ENCODE measurements around the gene SLFN5. TPM values are rescaled to one million over a fixed set of nuclear protein-coding genes. Genes with fewer than 3 reads are reported as not detected.

The SLFN5 gene
- total and polyA plus RNA-seq, 10 donors = 3.2 to 110 (median 71.0) TPM

- no peak for DNase-seq
- Histone ChIP-seq H3K27ac (no peak overlapping the region), H3K36me3 (no peaks in the 10 kb centered on the region), H3K4me1 (peaks cover 3 to 34% (median 24%) of the 10 kb centered on the region in 6 donors), H3K27me3 (replicated peaks in 1 of 7) (no peaks in the 10 kb centered on the region), H3K4me3 (no peak overlapping the region), H3K9me3 (no peaks in the 10 kb centered on the region)
- intact Hi-C loops (cut with DNase I; ENCODE audit: low total_unique reads) = loop anchor here (10.0 kb wide), 1 partner anchor 429 kb away; no protein-coding TSS in a partner anchor
- 87 to 95% (median 92%) methylated on average over 2 of the region's 2 CpGs for WGBS, 5 donors
- TF ChIP-seq POLR2AphosphoS5 (IDR thresholded peaks at IDR 0.05) = no peak
- TF ChIP-seq CTCF (IDR thresholded peaks at IDR 0.05 in 8 of 11, conservative IDR thresholded peaks at IDR 0.05 in 3 of 11) = no peak
- TF ChIP-seq POLR2A (IDR thresholded peaks at IDR 0.05) = no peak
These were observed 73.1 kb downstream of the SLFN5 start for GRCh38 chr17:35315971-35316370.

- intact Hi-C loops (cut with DNase I; ENCODE audit: low total_unique reads) = no loop called here
- H3K4me3 ChIP-seq = no peak overlapping the region
- no peak for TF ChIP-seq CTCF (IDR thresholded peaks at IDR 0.05 in 8 of 11, conservative IDR thresholded peaks at IDR 0.05 in 3 of 11)
- H3K27ac ChIP-seq = no peak overlapping the region
- no peaks in the 10 kb centered on the region for H3K27me3 ChIP-seq (replicated peaks in 1 of 7)
- WGBS, 5 donors = 90 to 95% (median 93%) methylated on average over 1 of the region's 1 CpG
- H3K4me1 ChIP-seq = no peaks in the 10 kb centered on the region
- H3K36me3 ChIP-seq = peaks cover 0 to 36% (median 6%) of the 10 kb centered on the region in 6 donors
- peaks cover 0 to 21% (median 10%) of the 10 kb centered on the region in 8 donors for H3K9me3 ChIP-seq
- DNase-seq = no peak
These were observed 79.9 kb downstream of the SLFN5 start for GRCh38 chr17:35322749-35323148.

Other genes starting within 250 kb of the SLFN5 start
- gene RFFL, start 179.4 kb upstream of the SLFN5 start, total RNA-seq = 10 to 100 TPM; 28.1 to 39.7 (median 33.0) TPM
- 1 to 10 TPM; 5.7 to 9.2 (median 7.4) TPM for gene RFFL, start 179.4 kb upstream of the SLFN5 start, polyA plus RNA-seq
- gene RAD51D, start 123.2 kb upstream of the SLFN5 start, total RNA-seq = 10 to 100 TPM in 6 of 7 donors, 1 to 10 TPM in 1; 9.0 to 24.1 (median 14.9) TPM
- gene RAD51D, start 123.2 kb upstream of the SLFN5 start, polyA plus RNA-seq = 1 to 10 TPM; 4.0 to 8.4 (median 5.5) TPM
- not detected for gene FNDC8, start 121.5 kb upstream of the SLFN5 start, total RNA-seq
- gene FNDC8, start 121.5 kb upstream of the SLFN5 start, polyA plus RNA-seq = under 1 TPM in 1 of 3 donors, not detected in 2; 0.10 TPM
- 10 to 100 TPM in 6 of 7 donors, 1 to 10 TPM in 1; 9.8 to 17.3 (median 12.5) TPM for gene NLE1, start 100.8 kb upstream of the SLFN5 start, total RNA-seq
- gene NLE1, start 100.8 kb upstream of the SLFN5 start, polyA plus RNA-seq = 1 to 10 TPM; 5.8 to 9.6 (median 8.8) TPM
- 1 to 10 TPM; 1.3 to 3.9 (median 2.5) TPM for gene UNC45B, start 95.3 kb upstream of the SLFN5 start, total RNA-seq
- gene UNC45B, start 95.3 kb upstream of the SLFN5 start, polyA plus RNA-seq = under 1 TPM; 0.08 to 0.51 (median 0.22) TPM
- gene SLC35G3, start 48.7 kb upstream of the SLFN5 start, total RNA-seq = not detected
- under 1 TPM in 1 of 3 donors, not detected in 2; 0.04 TPM for gene SLC35G3, start 48.7 kb upstream of the SLFN5 start, polyA plus RNA-seq
- gene SLFN11, start 130.5 kb downstream of the SLFN5 start, total RNA-seq = 10 to 100 TPM; 48.3 to 73.9 (median 61.3) TPM
- gene SLFN11, start 130.5 kb downstream of the SLFN5 start, polyA plus RNA-seq = 10 to 100 TPM in 1 of 3 donors, 1 to 10 TPM in 2; 6.5 to 17.9 (median 9.9) TPM
- gene SLFN12, start 189.4 kb downstream of the SLFN5 start, total RNA-seq = 10 to 100 TPM; 15.7 to 26.8 (median 23.5) TPM
- gene SLFN12, start 189.4 kb downstream of the SLFN5 start, polyA plus RNA-seq = 1 to 10 TPM; 1.6 to 8.0 (median 6.2) TPM
- gene SLFN13, start 205.7 kb downstream of the SLFN5 start, total RNA-seq = 10 to 100 TPM; 24.7 to 38.1 (median 33.0) TPM
- 1 to 10 TPM; 1.9 to 6.0 (median 5.5) TPM for gene SLFN13, start 205.7 kb downstream of the SLFN5 start, polyA plus RNA-seq

All from spleen (tissue), 11 donors.